Measurements from ENCODE around the gene TLE1. TPM values are rescaled to one million over a fixed set of nuclear protein-coding genes. Genes with fewer than 3 reads are reported as not detected.
A peak's percentile ranks its signal among the peaks of the same experiment; 100 is the strongest.

TLE1 gene
- total and polyA plus RNA-seq, 2 experiments from 2014 or later: 100 to 117 TPM

DNA sequence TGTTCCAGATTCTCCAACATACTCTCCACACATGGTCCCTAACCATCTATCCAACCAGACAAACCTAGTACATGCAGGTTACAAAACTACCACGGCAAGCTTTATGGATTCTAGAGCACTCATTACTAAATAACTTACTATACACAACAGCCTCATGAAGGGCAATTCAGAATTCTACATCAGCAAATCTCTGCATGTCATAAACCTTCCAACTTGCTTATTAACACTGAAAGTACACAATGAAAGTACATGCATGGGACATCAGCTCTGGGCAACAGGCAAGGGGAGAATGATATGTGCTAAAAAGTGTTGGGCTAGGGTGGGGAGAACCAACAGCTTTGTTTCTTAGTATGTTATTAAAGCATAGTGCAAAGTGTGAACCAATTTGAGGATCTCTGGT, 70.4 kb downstream of the TLE1 start:
- Histone ChIP-seq H3K9me3 (ENCODE audit: low read depth) (no peaks in the 10 kb centered on the region), H3K79me2 (peaks cover 12% of the 10 kb centered on the region), H3K36me3 (replicated peaks; ENCODE audit: insufficient read depth, low read depth) (no peaks in the 10 kb centered on the region), H4K20me1 (ENCODE audit: insufficient read depth, poor library complexity, severe bottlenecking) (no peaks in the 10 kb centered on the region), H2AFZ (no peak overlapping the region), H3K27me3 (no peaks in the 10 kb centered on the region), H3K4me3 (no peak overlapping the region), H3K4me1 (ENCODE audit: insufficient read depth) (no peaks in the 10 kb centered on the region), H3K27ac (no peak overlapping the region), H3K4me2 (no peak overlapping the region), H3K9me2 (replicated peaks; ENCODE audit: insufficient read depth) (no peaks in the 10 kb centered on the region)
- WGBS (ENCODE audit: low lambda C conversion rate, missing lambda C conversion rate): 81% methylated on average over 1 of the region's 1 CpG
- DNase-seq (ENCODE audit: low spot score): no peak
- TF ChIP-seq EZH2 (IDR thresholded peaks at IDR 0.05; ENCODE audit: borderline replicate concordance): no peak
- TF ChIP-seq, protein P1, sequence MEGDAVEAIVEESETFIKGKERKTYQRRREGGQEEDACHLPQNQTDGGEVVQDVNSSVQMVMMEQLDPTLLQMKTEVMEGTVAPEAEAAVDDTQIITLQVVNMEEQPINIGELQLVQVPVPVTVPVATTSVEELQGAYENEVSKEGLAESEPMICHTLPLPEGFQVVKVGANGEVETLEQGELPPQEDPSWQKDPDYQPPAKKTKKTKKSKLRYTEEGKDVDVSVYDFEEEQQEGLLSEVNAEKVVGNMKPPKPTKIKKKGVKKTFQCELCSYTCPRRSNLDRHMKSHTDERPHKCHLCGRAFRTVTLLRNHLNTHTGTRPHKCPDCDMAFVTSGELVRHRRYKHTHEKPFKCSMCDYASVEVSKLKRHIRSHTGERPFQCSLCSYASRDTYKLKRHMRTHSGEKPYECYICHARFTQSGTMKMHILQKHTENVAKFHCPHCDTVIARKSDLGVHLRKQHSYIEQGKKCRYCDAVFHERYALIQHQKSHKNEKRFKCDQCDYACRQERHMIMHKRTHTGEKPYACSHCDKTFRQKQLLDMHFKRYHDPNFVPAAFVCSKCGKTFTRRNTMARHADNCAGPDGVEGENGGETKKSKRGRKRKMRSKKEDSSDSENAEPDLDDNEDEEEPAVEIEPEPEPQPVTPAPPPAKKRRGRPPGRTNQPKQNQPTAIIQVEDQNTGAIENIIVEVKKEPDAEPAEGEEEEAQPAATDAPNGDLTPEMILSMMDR (IDR thresholded peaks at IDR 0.05; ENCODE audit: poor library complexity): no peak
- no peak for TF ChIP-seq EZH2phosphoT487 (IDR thresholded peaks at IDR 0.05; ENCODE audit: low read depth, severe bottlenecking, unreplicated experiment)

DNA sequence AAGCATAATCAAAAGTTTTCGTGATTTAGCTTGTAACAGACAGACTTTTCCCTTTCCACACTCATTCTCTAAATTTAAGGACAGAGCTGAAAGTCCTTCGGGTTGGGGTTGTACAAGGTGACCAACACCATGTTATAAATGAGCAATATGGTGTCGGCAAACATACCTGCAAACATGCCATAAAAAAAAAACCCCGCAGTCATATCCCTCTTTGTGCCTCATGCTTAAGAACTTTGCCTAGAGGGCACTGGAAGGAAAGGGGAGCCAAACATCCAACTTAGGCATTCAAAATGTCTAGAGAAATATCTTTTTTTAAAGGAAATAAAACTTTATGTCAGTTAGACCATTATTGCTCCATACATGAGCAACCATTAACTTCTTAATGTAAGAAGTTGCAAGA, 73.2 kb downstream of the TLE1 start:
- H3K79me2 ChIP-seq: peaks cover 11% of the 10 kb centered on the region
- TF ChIP-seq EZH2 (IDR thresholded peaks at IDR 0.05; ENCODE audit: borderline replicate concordance) (no peak), EZH2phosphoT487 (IDR thresholded peaks at IDR 0.05; ENCODE audit: low read depth, severe bottlenecking, unreplicated experiment) (no peak)
- TF ChIP-seq, protein P1 (IDR thresholded peaks at IDR 0.05; ENCODE audit: poor library complexity): no peak
- H3K36me3 ChIP-seq (replicated peaks; ENCODE audit: insufficient read depth, low read depth): no peaks in the 10 kb centered on the region
- no peaks in the 10 kb centered on the region for H3K9me3 ChIP-seq (ENCODE audit: low read depth)
- peaks cover 13% of the 10 kb centered on the region for H3K4me1 ChIP-seq (ENCODE audit: insufficient read depth)
- no peak overlapping the region for H3K4me2 ChIP-seq
- H3K9me2 ChIP-seq (replicated peaks; ENCODE audit: insufficient read depth): no peaks in the 10 kb centered on the region
- H2AFZ ChIP-seq: no peak overlapping the region
- DNase-seq (ENCODE audit: low spot score): no peak
- no peaks in the 10 kb centered on the region for H4K20me1 ChIP-seq (ENCODE audit: insufficient read depth, poor library complexity, severe bottlenecking)
- 91% methylated on average over 4 of the region's 4 CpGs for WGBS (ENCODE audit: low lambda C conversion rate, missing lambda C conversion rate)
- H3K4me3 ChIP-seq: no peak overlapping the region
- H3K27me3 ChIP-seq: no peaks in the 10 kb centered on the region
- H3K27ac ChIP-seq: no peak overlapping the region

DNA sequence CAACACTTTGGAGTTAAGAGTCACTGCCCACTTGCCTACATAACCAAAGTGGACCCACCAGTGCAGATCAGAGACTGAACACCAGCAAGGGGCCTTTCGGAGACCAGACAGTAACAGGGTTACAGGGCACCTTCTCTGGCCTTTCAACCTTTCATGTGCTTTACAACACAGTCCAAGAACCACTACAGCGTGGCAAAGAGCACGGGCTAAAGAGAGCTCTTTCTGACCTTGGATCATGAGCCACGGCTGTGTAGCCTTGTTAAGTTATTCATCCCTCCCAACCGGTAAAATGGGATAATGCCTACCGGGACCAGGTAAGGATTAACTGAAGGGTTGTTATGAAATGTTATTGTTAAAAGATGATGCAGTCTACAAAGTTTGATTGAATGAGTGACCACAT, 75.0 kb downstream of the TLE1 start:
- H3K36me3 ChIP-seq (replicated peaks; ENCODE audit: insufficient read depth, low read depth): no peaks in the 10 kb centered on the region
- no peak for DNase-seq (ENCODE audit: low spot score)
- no peaks in the 10 kb centered on the region for H3K9me2 ChIP-seq (replicated peaks; ENCODE audit: insufficient read depth)
- peaks cover 17% of the 10 kb centered on the region for H3K4me1 ChIP-seq (ENCODE audit: insufficient read depth)
- no peak overlapping the region for H3K4me2 ChIP-seq
- H4K20me1 ChIP-seq (ENCODE audit: insufficient read depth, poor library complexity, severe bottlenecking): no peaks in the 10 kb centered on the region
- peak overlapping the region; percentile 89 for H3K27ac ChIP-seq
- H2AFZ ChIP-seq: no peak overlapping the region
- H3K4me3 ChIP-seq: no peak overlapping the region
- peaks cover 10% of the 10 kb centered on the region for H3K79me2 ChIP-seq
- no peaks in the 10 kb centered on the region for H3K27me3 ChIP-seq
- 95% methylated on average over 6 of the region's 6 CpGs for WGBS (ENCODE audit: low lambda C conversion rate, missing lambda C conversion rate)
- TF ChIP-seq, protein P1 (IDR thresholded peaks at IDR 0.05; ENCODE audit: poor library complexity): no peak
- TF ChIP-seq EZH2phosphoT487 (IDR thresholded peaks at IDR 0.05; ENCODE audit: low read depth, severe bottlenecking, unreplicated experiment) (no peak), EZH2 (IDR thresholded peaks at IDR 0.05; ENCODE audit: borderline replicate concordance) (no peak)
- H3K9me3 ChIP-seq (ENCODE audit: low read depth): no peaks in the 10 kb centered on the region

Data from hepatocyte (in vitro differentiated cells).